Stimulated activated CD8-positive, alpha-beta memory T cell treated with anti-CD3 and anti-CD28 coated beads, Interleukin-7, amount 100 ng/mL, for 48 hours (primary cell): ENCODE data around the gene SESN1.

Experiments
- DNase-seq, 2 donors: peaks; one replicate each; pipeline ENCODE4 v3.0.0-alpha.2; 2020; ENCODE audit warnings: low read depth in 1 of 2; ENCODE audit errors: extremely low read depth in 1 of 2

The SESN1 gene

GRCh38 chr6:108942556-108943492 is 151.8 kb downstream of the SESN1 start:
- peak in 1 of 2 donors; percentile 45 for DNase-seq

- DNase-seq, result no peak
Measured at GRCh38 chr6:108941859-108942258, 152.8 kb downstream of the SESN1 start.

- no peak for DNase-seq
Measured at GRCh38 chr6:108941281-108941680, 153.4 kb downstream of the SESN1 start.

GRCh38 chr6:108940741-108941140 is 153.9 kb downstream of the SESN1 start:
- no peak for DNase-seq

GRCh38 chr6:108937170-108937569 is 157.5 kb downstream of the SESN1 start:
- no peak for DNase-seq
